ENCODE results near the gene SLC39A9. TPM values are rescaled to one million over a fixed set of nuclear protein-coding genes. Genes with fewer than 3 reads are reported as not detected.

Gene SLC39A9
- total and polyA plus RNA-seq, 2 experiments from 2014 or later: 33.4 to 109 TPM

DNA sequence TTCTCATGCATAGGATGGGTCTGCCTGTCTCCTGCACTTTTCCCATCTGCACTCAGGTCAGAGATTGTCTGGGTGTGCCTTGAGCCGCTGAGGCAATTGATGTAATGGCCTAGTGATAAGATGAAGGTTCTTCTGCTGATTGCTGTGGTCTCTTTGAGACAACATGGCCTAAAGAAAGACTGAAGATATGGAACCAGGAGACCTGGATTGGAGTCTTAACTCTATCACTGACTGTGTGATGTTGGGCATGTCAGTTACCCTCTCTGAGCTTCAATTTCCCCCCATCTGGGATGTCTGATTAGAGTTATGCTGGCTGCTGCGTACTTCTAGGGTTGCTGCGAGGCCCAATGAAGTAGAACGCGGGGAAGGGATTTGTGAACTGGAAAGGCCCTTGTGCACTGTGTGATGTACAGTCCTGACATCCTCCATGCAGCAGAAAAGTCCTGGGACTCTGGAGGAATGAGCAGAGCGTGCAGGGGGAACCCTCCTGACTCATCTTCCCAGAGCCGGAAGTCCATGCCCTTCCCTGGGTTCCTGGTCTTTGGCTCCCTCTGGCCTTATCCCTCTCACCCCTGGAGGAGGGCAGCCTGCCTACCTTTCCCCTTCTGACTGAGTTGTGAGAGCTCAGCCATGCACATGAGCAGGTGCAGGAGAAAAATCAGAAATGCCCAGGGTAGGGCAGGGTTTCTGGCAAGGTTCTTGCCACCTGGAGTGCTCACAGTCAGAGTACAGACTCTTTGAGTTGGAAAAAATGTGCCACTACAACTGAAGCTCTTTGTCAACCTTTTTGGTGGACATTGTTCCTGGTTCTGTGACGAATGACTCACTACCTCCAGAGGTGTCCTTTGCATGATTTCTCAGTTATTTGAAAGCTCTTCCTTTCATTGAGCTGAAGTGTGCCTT lies 107.1 kb downstream of the SLC39A9 start:
- Histone ChIP-seq H3K9me3 (ENCODE audit: low read depth) (no peaks in the 10 kb centered on the region), H4K20me1 (ENCODE audit: insufficient read depth, poor library complexity, severe bottlenecking) (no peaks in the 10 kb centered on the region), H2AFZ (no peak overlapping the region), H3K27ac (no peak overlapping the region), H3K79me2 (no peaks in the 10 kb centered on the region), H3K27me3 (no peaks in the 10 kb centered on the region), H3K4me3 (no peak overlapping the region), H3K36me3 (replicated peaks; ENCODE audit: insufficient read depth, low read depth) (no peaks in the 10 kb centered on the region), H3K9me2 (replicated peaks; ENCODE audit: insufficient read depth) (no peaks in the 10 kb centered on the region), H3K4me1 (ENCODE audit: insufficient read depth) (peaks cover 7% of the 10 kb centered on the region), H3K4me2 (no peak overlapping the region)
- DNase-seq (ENCODE audit: low spot score): no peak
- 78% methylated on average over 8 of the region's 8 CpGs for WGBS (ENCODE audit: low lambda C conversion rate, missing lambda C conversion rate)
- TF ChIP-seq, protein P1, sequence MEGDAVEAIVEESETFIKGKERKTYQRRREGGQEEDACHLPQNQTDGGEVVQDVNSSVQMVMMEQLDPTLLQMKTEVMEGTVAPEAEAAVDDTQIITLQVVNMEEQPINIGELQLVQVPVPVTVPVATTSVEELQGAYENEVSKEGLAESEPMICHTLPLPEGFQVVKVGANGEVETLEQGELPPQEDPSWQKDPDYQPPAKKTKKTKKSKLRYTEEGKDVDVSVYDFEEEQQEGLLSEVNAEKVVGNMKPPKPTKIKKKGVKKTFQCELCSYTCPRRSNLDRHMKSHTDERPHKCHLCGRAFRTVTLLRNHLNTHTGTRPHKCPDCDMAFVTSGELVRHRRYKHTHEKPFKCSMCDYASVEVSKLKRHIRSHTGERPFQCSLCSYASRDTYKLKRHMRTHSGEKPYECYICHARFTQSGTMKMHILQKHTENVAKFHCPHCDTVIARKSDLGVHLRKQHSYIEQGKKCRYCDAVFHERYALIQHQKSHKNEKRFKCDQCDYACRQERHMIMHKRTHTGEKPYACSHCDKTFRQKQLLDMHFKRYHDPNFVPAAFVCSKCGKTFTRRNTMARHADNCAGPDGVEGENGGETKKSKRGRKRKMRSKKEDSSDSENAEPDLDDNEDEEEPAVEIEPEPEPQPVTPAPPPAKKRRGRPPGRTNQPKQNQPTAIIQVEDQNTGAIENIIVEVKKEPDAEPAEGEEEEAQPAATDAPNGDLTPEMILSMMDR (IDR thresholded peaks at IDR 0.05; ENCODE audit: poor library complexity): no peak
- TF ChIP-seq EZH2 (IDR thresholded peaks at IDR 0.05; ENCODE audit: borderline replicate concordance) (no peak), EZH2phosphoT487 (IDR thresholded peaks at IDR 0.05; ENCODE audit: low read depth, severe bottlenecking, unreplicated experiment) (no peak)

DNA sequence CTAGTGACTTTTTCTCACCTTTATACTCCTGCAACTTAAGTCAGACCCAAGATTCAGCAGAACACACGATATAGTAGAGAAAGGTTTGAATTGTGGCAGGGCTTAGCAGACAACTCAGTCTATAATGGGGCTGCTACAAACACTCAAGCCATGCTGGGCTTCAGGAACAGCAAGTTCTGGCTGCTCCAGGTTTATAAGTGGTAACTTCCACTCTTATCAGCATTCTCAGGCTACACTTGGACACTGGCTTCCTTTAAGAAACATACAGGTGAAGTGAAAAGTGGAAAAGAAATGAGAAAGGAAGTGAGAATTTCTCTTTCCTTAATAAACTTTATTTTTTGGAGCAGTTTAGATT lies 107.7 kb downstream of the SLC39A9 start:
- Histone ChIP-seq H3K9me2 (replicated peaks; ENCODE audit: insufficient read depth) (no peaks in the 10 kb centered on the region), H3K27ac (no peak overlapping the region), H3K4me1 (ENCODE audit: insufficient read depth) (peaks cover 7% of the 10 kb centered on the region), H3K4me2 (no peak overlapping the region), H2AFZ (no peak overlapping the region), H3K36me3 (replicated peaks; ENCODE audit: insufficient read depth, low read depth) (no peaks in the 10 kb centered on the region), H3K79me2 (no peaks in the 10 kb centered on the region), H4K20me1 (ENCODE audit: insufficient read depth, poor library complexity, severe bottlenecking) (no peaks in the 10 kb centered on the region), H3K27me3 (no peaks in the 10 kb centered on the region), H3K4me3 (no peak overlapping the region), H3K9me3 (ENCODE audit: low read depth) (no peaks in the 10 kb centered on the region)
- no peak for DNase-seq (ENCODE audit: low spot score)
- TF ChIP-seq, protein P1 (IDR thresholded peaks at IDR 0.05; ENCODE audit: poor library complexity): no peak
- TF ChIP-seq EZH2 (IDR thresholded peaks at IDR 0.05; ENCODE audit: borderline replicate concordance) (no peak), EZH2phosphoT487 (IDR thresholded peaks at IDR 0.05; ENCODE audit: low read depth, severe bottlenecking, unreplicated experiment) (no peak)
- 69% methylated on average over 1 of the region's 1 CpG for WGBS (ENCODE audit: low lambda C conversion rate, missing lambda C conversion rate)

Other genes starting within 250 kb of the SLC39A9 start
- gene DCAF5, start 245.6 kb upstream of the SLC39A9 start, total RNA-seq: 34.4 and 38.2 TPM in 2 replicates
- 45.4 and 47.6 TPM in 2 replicates for gene DCAF5, start 245.6 kb upstream of the SLC39A9 start, polyA plus RNA-seq
- gene EXD2, start 207.2 kb upstream of the SLC39A9 start, total RNA-seq: 18.1 and 18.3 TPM in 2 replicates
- gene EXD2, start 207.2 kb upstream of the SLC39A9 start, polyA plus RNA-seq: 13.5 and 16.2 TPM in 2 replicates
- 1.7 and 2.4 TPM in 2 replicates for gene GALNT16, start 138.5 kb upstream of the SLC39A9 start, total RNA-seq
- gene GALNT16, start 138.5 kb upstream of the SLC39A9 start, polyA plus RNA-seq: 1.7 and 2.6 TPM in 2 replicates
- 147 and 163 TPM in 2 replicates for gene ERH, start 393 bp upstream of the SLC39A9 start, total RNA-seq
- gene ERH, start 393 bp upstream of the SLC39A9 start, polyA plus RNA-seq: 181 and 219 TPM in 2 replicates
- not detected in 2 replicates for gene PLEKHD1, start 86.0 kb downstream of the SLC39A9 start, total RNA-seq
- not detected in 2 replicates for gene PLEKHD1, start 86.0 kb downstream of the SLC39A9 start, polyA plus RNA-seq
- gene CCDC177, start 176.2 kb downstream of the SLC39A9 start, total RNA-seq: 0.23 TPM in 1 of 2 replicates, not detected in the other
- gene CCDC177, start 176.2 kb downstream of the SLC39A9 start, polyA plus RNA-seq: not detected in 2 replicates
- gene SUSD6, start 212.9 kb downstream of the SLC39A9 start, total RNA-seq: 16.2 and 28.4 TPM in 2 replicates
- 15.7 and 16.3 TPM in 2 replicates for gene SUSD6, start 212.9 kb downstream of the SLC39A9 start, polyA plus RNA-seq

Measured in hepatocyte (in vitro differentiated cells).